Measurements from ENCODE around the gene NR2E3.

Gene NR2E3

GRCh38 chr15:71791975-71792374 is 18.4 kb upstream of the NR2E3 start:
- no peak for DNase-seq (ENCODE audit: low spot score)

- DNase-seq (ENCODE audit: low spot score), result peak; percentile 74
Observed at GRCh38 chr15:71792521-71792920, 17.8 kb upstream of the NR2E3 start.

- DNase-seq (ENCODE audit: low spot score), result no peak
Observed at GRCh38 chr15:71798641-71799040, 11.7 kb upstream of the NR2E3 start.

- no peak for DNase-seq (ENCODE audit: low spot score)
Observed at GRCh38 chr15:71800190-71800589, 10.2 kb upstream of the NR2E3 start.

- DNase-seq (ENCODE audit: low spot score), result peak; percentile 77
Observed at GRCh38 chr15:71800835-71801745, 9.3 kb upstream of the NR2E3 start.

GRCh38 chr15:71801935-71802655 is 8.3 kb upstream of the NR2E3 start:
- no peak for DNase-seq (ENCODE audit: low spot score)

GRCh38 chr15:71802770-71803169 is 7.6 kb upstream of the NR2E3 start:
- no peak for DNase-seq (ENCODE audit: low spot score)

- DNase-seq (ENCODE audit: low spot score), result no peak
Observed at GRCh38 chr15:71804226-71804625, 6.1 kb upstream of the NR2E3 start.

- DNase-seq (ENCODE audit: low spot score), result no peak
Observed at GRCh38 chr15:71804695-71805470, 5.5 kb upstream of the NR2E3 start.

- no peak for DNase-seq (ENCODE audit: low spot score)
Observed at GRCh38 chr15:71806452-71806931, 3.9 kb upstream of the NR2E3 start.

- no peak for DNase-seq (ENCODE audit: low spot score)
Observed at GRCh38 chr15:71807125-71807629, 3.2 kb upstream of the NR2E3 start.

GRCh38 chr15:71807691-71808091 is 2.7 kb upstream of the NR2E3 start:
- peak; percentile 24 for DNase-seq (ENCODE audit: low spot score)

GRCh38 chr15:71808311-71809020 is 1.9 kb upstream of the NR2E3 start:
- no peak for DNase-seq (ENCODE audit: low spot score)

GRCh38 chr15:71809346-71809745 is 1.0 kb upstream of the NR2E3 start:
- no peak for DNase-seq (ENCODE audit: low spot score)

GRCh38 chr15:71811036-71811736 is 832 bp downstream of the NR2E3 start:
- DNase-seq (ENCODE audit: low spot score), result no peak

- DNase-seq (ENCODE audit: low spot score), result no peak
Observed at GRCh38 chr15:71811752-71812735, 1.7 kb downstream of the NR2E3 start.

- peak; percentile 31 for DNase-seq (ENCODE audit: low spot score)
Observed at GRCh38 chr15:71812966-71813722, 2.8 kb downstream of the NR2E3 start.

GRCh38 chr15:71813723-71814470 is 3.5 kb downstream of the NR2E3 start:
- DNase-seq (ENCODE audit: low spot score), result no peak

All from AG08395 (cell line).